Activated T-cell treated with anti-CD3 and anti-CD28 coated beads, Interleukin-2, amount 50 U/mL, for 4 hours (primary cell): ENCODE data around the gene ANKRD60. TPM values are rescaled to one million over a fixed set of nuclear protein-coding genes. Genes with fewer than 3 reads are reported as not detected.

Experiments used
- ATAC-seq, 2 donors: fragments of 200-7000 bp; cut with Tn5 transposase; one replicate each; pipeline ENCODE4 v1.10.0; 2021
- DNase-seq: peaks from one replicate; pipeline ENCODE4 v3.0.0-alpha.2; 2020
- H3K27me3 Mint-ChIP-seq: one replicate; pipeline ENCODE4 v1.8.0; 2021; ENCODE audit warnings: low read depth, mixed read lengths
- H3K36me3 Mint-ChIP-seq: one replicate; pipeline ENCODE4 v1.8.0; 2022; ENCODE audit warnings: mixed read lengths; ENCODE audit not compliant: insufficient read depth
- H3K4me1 Mint-ChIP-seq: one replicate; pipeline ENCODE4 v1.8.0; 2021; ENCODE audit warnings: low read depth, mixed read lengths
- H3K4me3 Mint-ChIP-seq: one replicate; pipeline ENCODE4 v1.8.0; 2021; ENCODE audit warnings: mild to moderate bottlenecking, moderate library complexity, mixed read lengths
- H3K9me3 Mint-ChIP-seq: one replicate; pipeline ENCODE4 v1.8.0; 2021; ENCODE audit warnings: mixed read lengths
- total RNA-seq, 3 donors: library from RNA; stranded (reverse); gene quantifications; one replicate each; pipeline ENCODE4 v1.2.1, GENCODE V29; 2021

ANKRD60 gene
- total RNA-seq, 3 donors from 2014 or later: not detected

- ATAC-seq (no peak), DNase-seq (no peak)
- peaks cover 20% of the 10 kb centered on the region for H3K36me3 Mint-ChIP-seq
- no peaks in the 10 kb centered on the region for H3K27me3 Mint-ChIP-seq
- no peaks in the 10 kb centered on the region for H3K9me3 Mint-ChIP-seq
- H3K4me3 Mint-ChIP-seq: no peak overlapping the region
- peaks cover 10% of the 10 kb centered on the region for H3K4me1 Mint-ChIP-seq
Measured at GRCh38 chr20:58254890-58255289, 26.4 kb upstream of the ANKRD60 start.

GRCh38 chr20:58251979-58252591, 23.6 kb upstream of the ANKRD60 start:
- Mint-ChIP-seq H3K36me3 (peaks cover 21% of the 10 kb centered on the region), H3K9me3 (no peaks in the 10 kb centered on the region), H3K4me3 (no peak overlapping the region), H3K4me1 (peaks cover 9% of the 10 kb centered on the region), H3K27me3 (no peaks in the 10 kb centered on the region)
- peak; percentile 23 to 48 for ATAC-seq
- DNase-seq: no peak

DNA sequence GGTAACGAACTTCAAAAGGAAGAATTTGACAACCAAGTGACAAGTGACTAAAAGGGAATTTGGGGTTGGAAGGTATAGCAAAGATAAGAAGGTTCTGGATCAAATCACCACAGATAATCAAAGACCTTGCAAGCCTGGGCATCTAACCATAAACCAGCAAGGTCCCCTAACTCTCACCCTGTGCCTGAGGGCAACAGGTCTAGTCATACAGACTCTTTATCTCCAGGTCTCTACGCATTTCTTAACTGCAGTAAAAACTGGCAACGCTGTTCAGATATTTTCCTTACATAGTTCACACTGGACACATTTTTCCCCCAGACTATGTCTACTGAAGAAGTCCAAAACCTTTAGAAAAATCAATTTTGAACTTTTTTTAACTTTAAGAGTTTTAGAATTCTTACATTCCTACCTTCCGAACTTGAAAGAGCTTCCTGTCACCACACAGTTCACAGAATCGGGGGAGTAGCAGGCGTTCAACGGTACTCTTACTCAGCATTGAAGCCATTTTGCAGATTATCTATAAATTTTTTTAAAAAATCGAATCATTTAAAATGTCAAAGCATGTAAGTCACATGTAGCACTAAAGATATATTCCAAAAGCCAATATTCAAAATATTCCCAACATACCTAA, 23.0 kb upstream of the ANKRD60 start:
- no peak overlapping the region for H3K4me3 Mint-ChIP-seq
- DNase-seq: no peak
- ATAC-seq: no peak
- H3K36me3 Mint-ChIP-seq: peaks cover 23% of the 10 kb centered on the region
- no peaks in the 10 kb centered on the region for H3K27me3 Mint-ChIP-seq
- H3K9me3 Mint-ChIP-seq: no peaks in the 10 kb centered on the region
- peaks cover 6% of the 10 kb centered on the region for H3K4me1 Mint-ChIP-seq

GRCh38 chr20:58246346-58246745, 17.9 kb upstream of the ANKRD60 start:
- Mint-ChIP-seq H3K4me1 (no peaks in the 10 kb centered on the region), H3K36me3 (peaks cover 29% of the 10 kb centered on the region), H3K27me3 (no peaks in the 10 kb centered on the region), H3K4me3 (no peak overlapping the region), H3K9me3 (no peaks in the 10 kb centered on the region)
- ATAC-seq: no peak
- DNase-seq: no peak

DNA sequence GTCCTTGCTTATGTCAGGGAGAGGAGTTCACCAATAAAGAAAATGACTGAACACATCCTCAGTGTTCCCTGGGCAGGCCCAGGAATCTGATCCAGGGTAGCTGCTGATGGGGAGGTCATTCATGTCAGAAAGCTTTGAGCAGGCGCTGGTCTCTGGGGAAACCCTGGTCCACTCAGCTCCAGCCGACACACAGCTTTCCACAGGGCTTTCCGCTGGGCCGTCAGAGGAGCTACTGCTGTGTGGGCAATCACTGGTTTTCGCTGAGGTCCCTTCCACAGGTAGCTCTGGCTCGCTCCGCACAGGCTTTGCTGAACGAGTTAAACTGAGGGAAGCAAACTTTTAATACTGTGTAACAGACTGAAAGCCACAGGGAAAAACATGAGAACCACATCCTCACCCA, 17.5 kb upstream of the ANKRD60 start:
- no peaks in the 10 kb centered on the region for H3K27me3 Mint-ChIP-seq
- H3K36me3 Mint-ChIP-seq: peaks cover 29% of the 10 kb centered on the region
- H3K9me3 Mint-ChIP-seq: no peaks in the 10 kb centered on the region
- H3K4me3 Mint-ChIP-seq: no peak overlapping the region
- DNase-seq: no peak
- H3K4me1 Mint-ChIP-seq: no peaks in the 10 kb centered on the region
- no peak for ATAC-seq

- Mint-ChIP-seq H3K9me3 (no peaks in the 10 kb centered on the region), H3K36me3 (peaks cover 28% of the 10 kb centered on the region), H3K4me3 (no peak overlapping the region), H3K4me1 (no peaks in the 10 kb centered on the region), H3K27me3 (no peaks in the 10 kb centered on the region)
- DNase-seq: no peak
- ATAC-seq: no peak
Measured at GRCh38 chr20:58245181-58245891, 16.9 kb upstream of the ANKRD60 start.

GRCh38 chr20:58244517-58245030, 16.1 kb upstream of the ANKRD60 start:
- ATAC-seq (no peak), DNase-seq (no peak)
- no peaks in the 10 kb centered on the region for H3K4me1 Mint-ChIP-seq
- peaks cover 23% of the 10 kb centered on the region for H3K36me3 Mint-ChIP-seq
- no peaks in the 10 kb centered on the region for H3K9me3 Mint-ChIP-seq
- H3K27me3 Mint-ChIP-seq: no peaks in the 10 kb centered on the region
- no peak overlapping the region for H3K4me3 Mint-ChIP-seq

GRCh38 chr20:58243653-58244410, 15.4 kb upstream of the ANKRD60 start:
- ATAC-seq (no peak), DNase-seq (no peak)
- Mint-ChIP-seq H3K4me1 (no peaks in the 10 kb centered on the region), H3K27me3 (no peaks in the 10 kb centered on the region), H3K9me3 (no peaks in the 10 kb centered on the region), H3K4me3 (no peak overlapping the region), H3K36me3 (peaks cover 23% of the 10 kb centered on the region)

DNA sequence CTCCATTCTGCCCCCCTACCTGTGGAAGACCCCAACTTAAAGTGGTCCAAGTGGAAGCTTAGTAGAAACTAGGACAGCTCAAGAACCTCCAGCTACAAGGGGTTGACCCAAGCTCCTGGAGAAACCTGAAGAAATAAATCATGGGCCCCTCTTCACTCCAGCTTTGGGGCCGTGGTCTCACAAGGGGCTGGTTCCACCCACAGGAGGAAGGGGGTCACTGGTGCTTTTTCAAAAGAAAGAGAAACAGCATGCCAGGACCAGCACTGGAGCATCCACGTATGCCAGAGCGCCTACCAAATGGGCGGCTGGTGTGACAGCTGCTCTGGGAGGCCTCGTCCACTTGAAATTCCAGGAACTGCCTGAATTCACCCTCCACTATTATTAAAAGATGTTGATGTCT, 14.4 kb upstream of the ANKRD60 start:
- H3K36me3 Mint-ChIP-seq: peaks cover 20% of the 10 kb centered on the region
- no peak overlapping the region for H3K4me3 Mint-ChIP-seq
- H3K27me3 Mint-ChIP-seq: no peaks in the 10 kb centered on the region
- H3K9me3 Mint-ChIP-seq: no peaks in the 10 kb centered on the region
- peaks cover under 1% of the 10 kb centered on the region for H3K4me1 Mint-ChIP-seq
- ATAC-seq: no peak
- no peak for DNase-seq

DNA sequence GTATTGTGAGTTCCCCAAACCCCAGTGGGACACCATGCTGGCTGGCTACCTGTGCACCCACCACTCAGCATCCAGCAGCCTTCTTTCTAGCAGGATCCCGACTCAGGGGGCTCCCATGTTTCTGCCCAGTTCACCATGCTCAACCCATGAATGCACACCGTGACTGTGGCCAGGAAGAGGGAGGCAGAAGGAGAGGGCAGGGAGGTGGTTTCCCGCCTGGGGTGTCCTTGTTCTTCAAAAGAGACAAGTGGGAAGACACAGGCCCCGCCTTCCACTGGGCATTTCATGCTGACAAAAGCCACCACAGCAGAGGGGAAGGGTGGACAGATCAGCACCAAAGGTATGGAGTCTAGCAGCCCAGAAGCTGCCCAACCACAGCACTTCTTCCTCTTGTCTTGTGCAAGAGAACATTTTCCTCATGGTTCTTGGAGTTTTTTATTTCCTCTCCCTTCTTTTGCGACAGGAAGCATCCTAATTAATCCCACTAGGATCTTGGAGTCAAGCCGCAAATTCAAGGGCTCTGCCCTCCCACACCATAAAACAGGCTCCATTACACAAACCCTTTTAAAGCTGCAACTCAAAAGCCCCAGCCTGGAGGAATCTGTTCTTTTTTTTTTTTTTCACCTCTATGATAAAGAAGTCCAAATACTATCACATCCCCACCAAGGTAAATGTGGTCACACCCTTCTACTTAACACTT, 13.5 kb upstream of the ANKRD60 start:
- no peak for ATAC-seq

GRCh38 chr20:58240471-58240870, 12.0 kb upstream of the ANKRD60 start:
- peaks cover 8% of the 10 kb centered on the region for H3K36me3 Mint-ChIP-seq
- DNase-seq (no peak), ATAC-seq (no peak)
- H3K4me3 Mint-ChIP-seq: no peak overlapping the region
- no peaks in the 10 kb centered on the region for H3K9me3 Mint-ChIP-seq
- H3K4me1 Mint-ChIP-seq: peaks cover 15% of the 10 kb centered on the region
- no peaks in the 10 kb centered on the region for H3K27me3 Mint-ChIP-seq

More for the DNA sequence above, 13.5 kb upstream of the ANKRD60 start:
- H3K4me1 Mint-ChIP-seq: peaks cover 8% of the 10 kb centered on the region
- peaks cover 16% of the 10 kb centered on the region for H3K36me3 Mint-ChIP-seq
- no peaks in the 10 kb centered on the region for H3K27me3 Mint-ChIP-seq
- H3K4me3 Mint-ChIP-seq: no peak overlapping the region
- DNase-seq: no peak
- H3K9me3 Mint-ChIP-seq: no peaks in the 10 kb centered on the region

DNA sequence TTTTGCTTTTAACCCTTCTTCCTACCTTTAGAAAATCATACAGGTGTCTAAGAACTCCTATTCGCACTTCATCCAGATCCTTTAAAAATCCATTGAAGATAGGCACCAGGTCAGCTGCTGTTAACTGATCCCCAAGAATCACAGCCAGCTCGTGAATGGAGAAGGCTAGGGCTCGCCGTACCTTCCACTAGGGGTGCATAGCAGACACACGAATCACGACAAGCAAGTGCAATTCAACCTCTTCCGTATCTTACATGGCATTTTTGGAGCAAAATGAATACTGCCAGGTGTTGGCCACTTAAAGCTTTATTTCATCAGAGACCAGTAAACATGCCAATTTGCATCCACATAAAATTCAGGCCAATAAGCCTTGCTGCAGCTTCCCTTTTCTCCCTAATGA, 10.8 kb upstream of the ANKRD60 start:
- no peak overlapping the region for H3K4me3 Mint-ChIP-seq
- no peaks in the 10 kb centered on the region for H3K27me3 Mint-ChIP-seq

GRCh38 chr20:58238490-58238889, 10.0 kb upstream of the ANKRD60 start:
- Mint-ChIP-seq H3K4me1 (peaks cover 21% of the 10 kb centered on the region), H3K4me3 (no peak overlapping the region), H3K36me3 (peaks cover 3% of the 10 kb centered on the region)

More for the DNA sequence above, 10.8 kb upstream of the ANKRD60 start:
- Mint-ChIP-seq H3K9me3 (no peaks in the 10 kb centered on the region), H3K4me1 (peaks cover 21% of the 10 kb centered on the region), H3K36me3 (peaks cover 3% of the 10 kb centered on the region)
- DNase-seq: no peak
- no peak for ATAC-seq

More at GRCh38 chr20:58238490-58238889, 10.0 kb upstream of the ANKRD60 start:
- ATAC-seq: no peak
- Mint-ChIP-seq H3K9me3 (no peaks in the 10 kb centered on the region), H3K27me3 (no peaks in the 10 kb centered on the region)
- DNase-seq: no peak
